WTC11 (cell line): ENCODE results near the gene RASAL3. TPM values are rescaled to one million over a fixed set of nuclear protein-coding genes. Genes with fewer than 3 reads are reported as not detected.

ENCODE experiments used
- ATAC-seq: fragments of 200-7000 bp; cut with Tn5 transposase; 2 replicates; pipeline ENCODE4 v1.10.0; 2021; ENCODE audit warnings: mild to moderate bottlenecking, moderate library complexity
- CTCF ChIA-PET: fragments of 300-600 bp; sonication (Branson Sonifier 250); formaldehyde crosslinking; loops from one replicate; lab custom pipeline; 2021; ENCODE audit warnings: antibody characterized with exemption; lab: Charles Lee
- POLR2A ChIA-PET: fragments of 350-600 bp; sonication (Branson Sonifier 250); formaldehyde crosslinking; loops from one replicate; lab custom pipeline; 2021; ENCODE audit warnings: antibody characterized with exemption; lab: Charles Lee
- DNase-seq: peaks from one replicate; pipeline ENCODE4 v3.0.0; 2021; ENCODE audit warnings: low spot score
- H3K27ac Mint-ChIP-seq: 2 replicates; pipeline ENCODE4 v1.8.0; 2021; ENCODE audit warnings: mixed read lengths
- H3K27me3 Mint-ChIP-seq: 2 replicates; pipeline ENCODE4 v1.8.0; 2021; ENCODE audit warnings: low read depth, mild to moderate bottlenecking, moderate library complexity, mixed read lengths
- H3K36me3 Mint-ChIP-seq: 2 replicates; pipeline ENCODE4 v1.8.0; 2021; ENCODE audit warnings: mixed read lengths
- H3K4me1 Mint-ChIP-seq: 2 replicates; pipeline ENCODE4 v1.8.0; 2022; ENCODE audit warnings: mixed read lengths
- H3K4me3 Mint-ChIP-seq: 2 replicates; pipeline ENCODE4 v1.8.0; 2021; ENCODE audit warnings: mild to moderate bottlenecking, moderate library complexity, mixed read lengths
- H3K9me3 Mint-ChIP-seq: 2 replicates; pipeline ENCODE4 v1.8.0; 2021; ENCODE audit warnings: mixed read lengths
- AFF4 ChIP-seq: sonication (generic); formaldehyde crosslinking; IDR thresholded peaks from 2 replicates; pipeline ENCODE4 v1.8.1; 2023; ENCODE audit warnings: mild to moderate bottlenecking, missing genetic modification reagents, borderline replicate concordance
- CREM ChIP-seq: sonication (generic); formaldehyde crosslinking; IDR thresholded peaks from 2 replicates; pipeline ENCODE4 v1.8.1; 2022; ENCODE audit warnings: mild to moderate bottlenecking, missing genetic modification reagents, moderate library complexity
- HMGA2 ChIP-seq: fragments of 250-450 bp; sonication (Bioruptor Pico); IDR thresholded peaks from 2 replicates; pipeline ENCODE4 v1.4.0; 2021; ENCODE audit warnings: mild to moderate bottlenecking, moderate library complexity
- NR1H2 ChIP-seq: sonication (generic); formaldehyde crosslinking; IDR thresholded peaks from 2 replicates; pipeline ENCODE4 v1.9.0; 2021; ENCODE audit warnings: mild to moderate bottlenecking, moderate library complexity, missing genetic modification reagents
- NR3C1 ChIP-seq: sonication (generic); formaldehyde crosslinking; conservative IDR thresholded peaks from 2 replicates; pipeline ENCODE4 v1.8.1; 2023; ENCODE audit warnings: low read depth, mild to moderate bottlenecking, missing genetic modification reagents
- RELA ChIP-seq: sonication (generic); formaldehyde crosslinking; IDR thresholded peaks from 2 replicates; pipeline ENCODE4 v1.8.1; 2022; ENCODE audit warnings: missing genetic modification reagents, mild to moderate bottlenecking, borderline replicate concordance
- SMAD3 ChIP-seq: sonication (generic); formaldehyde crosslinking; IDR thresholded peaks from 2 replicates; pipeline ENCODE4 v1.8.0; 2022; ENCODE audit warnings: missing genetic modification reagents, mild to moderate bottlenecking, borderline replicate concordance
- SP1 ChIP-seq: sonication (generic); formaldehyde crosslinking; conservative IDR thresholded peaks from 2 replicates; pipeline ENCODE4 v1.8.1; 2022; ENCODE audit warnings: missing genetic modification reagents
- TEAD4 ChIP-seq: sonication (generic); formaldehyde crosslinking; IDR thresholded peaks from 2 replicates; pipeline ENCODE4 v1.8.0; 2022; ENCODE audit warnings: mild to moderate bottlenecking, missing genetic modification reagents
- ZBTB21 ChIP-seq: sonication (generic); formaldehyde crosslinking; IDR thresholded peaks from 2 replicates; pipeline ENCODE4 v1.8.1; 2023; ENCODE audit warnings: mild to moderate bottlenecking, missing genetic modification reagents, borderline replicate concordance
- ZNF232 ChIP-seq: sonication (generic); formaldehyde crosslinking; IDR thresholded peaks from 2 replicates; pipeline ENCODE4 v1.8.0; 2022; ENCODE audit warnings: mild to moderate bottlenecking, missing genetic modification reagents
- ZNF263 ChIP-seq: sonication (generic); formaldehyde crosslinking; IDR thresholded peaks from 2 replicates; pipeline ENCODE4 v1.8.1; 2022; ENCODE audit warnings: low read depth, mild to moderate bottlenecking, moderate library complexity, missing genetic modification reagents
- ZNF281 ChIP-seq: sonication (generic); formaldehyde crosslinking; IDR thresholded peaks from 2 replicates; pipeline ENCODE4 v1.8.0; 2023; ENCODE audit warnings: mild to moderate bottlenecking, missing genetic modification reagents
- ZNF512 ChIP-seq: sonication (generic); formaldehyde crosslinking; IDR thresholded peaks from 2 replicates; pipeline ENCODE4 v1.8.1; 2022; ENCODE audit warnings: missing genetic modification reagents, borderline replicate concordance
- total RNA-seq: library from RNA; stranded (reverse); gene quantifications from 3 replicates; pipeline ENCODE4 v1.2.3, GENCODE V29; 2021
- TF ChIP-seq, protein P1 (sequence below): sonication (generic); formaldehyde crosslinking; IDR thresholded peaks from 2 replicates; pipeline ENCODE4 v1.8.1; 2023; ENCODE audit warnings: mild to moderate bottlenecking, missing genetic modification reagents
- TF ChIP-seq, protein P2 (sequence below): fragments of 250-450 bp; sonication (Bioruptor Pico); IDR thresholded peaks from 2 replicates; pipeline ENCODE4 v1.8.0; 2021; ENCODE audit warnings: mild to moderate bottlenecking
- TF ChIP-seq, protein P3 (sequence below): fragments of 250-450 bp; sonication (Bioruptor Pico); IDR thresholded peaks from 2 replicates; pipeline ENCODE4 v1.9.0; 2021; ENCODE audit warnings: mild to moderate bottlenecking
- TF ChIP-seq, protein P4 (sequence below): sonication (generic); formaldehyde crosslinking; IDR thresholded peaks from 2 replicates; pipeline ENCODE4 v1.8.0; 2023; ENCODE audit warnings: missing genetic modification reagents

RASAL3 gene
- total RNA-seq, 1 experiment from 2014 or later: 1.6 TPM

- Mint-ChIP-seq H3K9me3 (peaks cover 12% of the 10 kb centered on the region; the same call in 1 of the 2 replicates), H3K27ac (no peak overlapping the region), H3K4me3 (no peak overlapping the region), H3K27me3 (peaks cover 44% of the 10 kb centered on the region), H3K4me1 (0 out of 2 replicates have a peak, but pooled peaks cover 3% of the 10 kb centered on the region), H3K36me3 (no peaks in the 10 kb centered on the region)
- ATAC-seq (no peak), DNase-seq (no peak)
- POLR2A ChIA-PET: no interaction called here
- TF ChIP-seq NR1H2 (CRISPR knock-in tag) (no peak), ZBTB21 (no peak), SMAD3 (no peak), HMGA2 (CRISPR knock-in tag) (no peak), AFF4 (CRISPR knock-in tag) (no peak), CREM (no peak), ZNF232 (CRISPR knock-in tag) (no peak), TEAD4 (no peak)
- TF ChIP-seq, protein P1, sequence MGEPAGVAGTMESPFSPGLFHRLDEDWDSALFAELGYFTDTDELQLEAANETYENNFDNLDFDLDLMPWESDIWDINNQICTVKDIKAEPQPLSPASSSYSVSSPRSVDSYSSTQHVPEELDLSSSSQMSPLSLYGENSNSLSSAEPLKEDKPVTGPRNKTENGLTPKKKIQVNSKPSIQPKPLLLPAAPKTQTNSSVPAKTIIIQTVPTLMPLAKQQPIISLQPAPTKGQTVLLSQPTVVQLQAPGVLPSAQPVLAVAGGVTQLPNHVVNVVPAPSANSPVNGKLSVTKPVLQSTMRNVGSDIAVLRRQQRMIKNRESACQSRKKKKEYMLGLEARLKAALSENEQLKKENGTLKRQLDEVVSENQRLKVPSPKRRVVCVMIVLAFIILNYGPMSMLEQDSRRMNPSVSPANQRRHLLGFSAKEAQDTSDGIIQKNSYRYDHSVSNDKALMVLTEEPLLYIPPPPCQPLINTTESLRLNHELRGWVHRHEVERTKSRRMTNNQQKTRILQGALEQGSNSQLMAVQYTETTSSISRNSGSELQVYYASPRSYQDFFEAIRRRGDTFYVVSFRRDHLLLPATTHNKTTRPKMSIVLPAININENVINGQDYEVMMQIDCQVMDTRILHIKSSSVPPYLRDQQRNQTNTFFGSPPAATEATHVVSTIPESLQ (CRISPR knock-in tag): no peak
- TF ChIP-seq, protein P2, sequence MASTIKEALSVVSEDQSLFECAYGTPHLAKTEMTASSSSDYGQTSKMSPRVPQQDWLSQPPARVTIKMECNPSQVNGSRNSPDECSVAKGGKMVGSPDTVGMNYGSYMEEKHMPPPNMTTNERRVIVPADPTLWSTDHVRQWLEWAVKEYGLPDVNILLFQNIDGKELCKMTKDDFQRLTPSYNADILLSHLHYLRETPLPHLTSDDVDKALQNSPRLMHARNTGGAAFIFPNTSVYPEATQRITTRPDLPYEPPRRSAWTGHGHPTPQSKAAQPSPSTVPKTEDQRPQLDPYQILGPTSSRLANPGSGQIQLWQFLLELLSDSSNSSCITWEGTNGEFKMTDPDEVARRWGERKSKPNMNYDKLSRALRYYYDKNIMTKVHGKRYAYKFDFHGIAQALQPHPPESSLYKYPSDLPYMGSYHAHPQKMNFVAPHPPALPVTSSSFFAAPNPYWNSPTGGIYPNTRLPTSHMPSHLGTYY (CRISPR knock-in tag): no peak
- CTCF ChIA-PET: interaction anchor here (0.6 to 0.9 kb wide), 2 partner anchors 27 to 333 kb away, joined by 3 read pairs; partner anchors contain the start of gene PGLYRP2
Observed at GRCh38 chr19:15506074-15506571, 41.8 kb upstream of the RASAL3 start.

DNA sequence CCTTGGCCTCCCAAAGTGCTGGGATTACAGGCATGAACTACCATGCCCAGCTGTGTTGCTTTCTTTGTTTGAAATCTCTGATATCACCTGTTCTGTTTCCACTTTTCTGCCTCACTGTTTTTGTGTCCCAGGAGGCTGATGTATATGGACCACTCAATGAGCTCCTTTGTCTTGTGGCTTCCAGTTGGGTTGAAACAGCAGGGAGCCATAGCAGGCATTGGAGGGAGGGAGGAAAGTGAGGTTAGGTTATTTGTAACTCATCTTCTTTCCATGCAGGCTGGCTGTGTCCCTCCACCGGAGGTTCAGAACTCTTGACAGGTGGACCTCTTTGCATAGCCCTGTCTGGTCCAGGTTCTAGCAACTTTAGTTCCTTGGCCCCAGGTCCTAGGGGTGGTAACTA is 37.9 kb upstream of the RASAL3 start:
- no peak overlapping the region for H3K4me3 Mint-ChIP-seq
- ChIA-PET POLR2A (no interaction called here), CTCF (interaction anchor here (0.7 to 1.0 kb wide), 2 partner anchors 49 to 544 kb away, joined by 3 read pairs; no protein-coding TSS in a partner anchor)
- H3K27ac Mint-ChIP-seq: no peak overlapping the region
- ATAC-seq (no peak), DNase-seq (no peak)
- H3K9me3 Mint-ChIP-seq: peaks cover 14% of the 10 kb centered on the region
- no peaks in the 10 kb centered on the region for H3K36me3 Mint-ChIP-seq
- TF ChIP-seq NR1H2 (CRISPR knock-in tag) (no peak), SMAD3 (no peak), ZNF512 (CRISPR knock-in tag) (no peak), NR3C1 (no peak), ZNF263 (CRISPR knock-in tag) (no peak), ZNF281 (CRISPR knock-in tag) (no peak), RELA (no peak), SP1 (no peak)
- TF ChIP-seq, protein P3, sequence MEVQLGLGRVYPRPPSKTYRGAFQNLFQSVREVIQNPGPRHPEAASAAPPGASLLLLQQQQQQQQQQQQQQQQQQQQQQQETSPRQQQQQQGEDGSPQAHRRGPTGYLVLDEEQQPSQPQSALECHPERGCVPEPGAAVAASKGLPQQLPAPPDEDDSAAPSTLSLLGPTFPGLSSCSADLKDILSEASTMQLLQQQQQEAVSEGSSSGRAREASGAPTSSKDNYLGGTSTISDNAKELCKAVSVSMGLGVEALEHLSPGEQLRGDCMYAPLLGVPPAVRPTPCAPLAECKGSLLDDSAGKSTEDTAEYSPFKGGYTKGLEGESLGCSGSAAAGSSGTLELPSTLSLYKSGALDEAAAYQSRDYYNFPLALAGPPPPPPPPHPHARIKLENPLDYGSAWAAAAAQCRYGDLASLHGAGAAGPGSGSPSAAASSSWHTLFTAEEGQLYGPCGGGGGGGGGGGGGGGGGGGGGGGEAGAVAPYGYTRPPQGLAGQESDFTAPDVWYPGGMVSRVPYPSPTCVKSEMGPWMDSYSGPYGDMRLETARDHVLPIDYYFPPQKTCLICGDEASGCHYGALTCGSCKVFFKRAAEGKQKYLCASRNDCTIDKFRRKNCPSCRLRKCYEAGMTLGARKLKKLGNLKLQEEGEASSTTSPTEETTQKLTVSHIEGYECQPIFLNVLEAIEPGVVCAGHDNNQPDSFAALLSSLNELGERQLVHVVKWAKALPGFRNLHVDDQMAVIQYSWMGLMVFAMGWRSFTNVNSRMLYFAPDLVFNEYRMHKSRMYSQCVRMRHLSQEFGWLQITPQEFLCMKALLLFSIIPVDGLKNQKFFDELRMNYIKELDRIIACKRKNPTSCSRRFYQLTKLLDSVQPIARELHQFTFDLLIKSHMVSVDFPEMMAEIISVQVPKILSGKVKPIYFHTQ (CRISPR knock-in tag): no peak
- TF ChIP-seq, protein P4, sequence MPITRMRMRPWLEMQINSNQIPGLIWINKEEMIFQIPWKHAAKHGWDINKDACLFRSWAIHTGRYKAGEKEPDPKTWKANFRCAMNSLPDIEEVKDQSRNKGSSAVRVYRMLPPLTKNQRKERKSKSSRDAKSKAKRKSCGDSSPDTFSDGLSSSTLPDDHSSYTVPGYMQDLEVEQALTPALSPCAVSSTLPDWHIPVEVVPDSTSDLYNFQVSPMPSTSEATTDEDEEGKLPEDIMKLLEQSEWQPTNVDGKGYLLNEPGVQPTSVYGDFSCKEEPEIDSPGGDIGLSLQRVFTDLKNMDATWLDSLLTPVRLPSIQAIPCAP (CRISPR knock-in tag): no peak
- peaks cover 19% of the 10 kb centered on the region for H3K27me3 Mint-ChIP-seq
- peaks cover 4% of the 10 kb centered on the region for H3K4me1 Mint-ChIP-seq
